OCI-LY7 (cell line): Measurements from ENCODE around the gene ANKRD27.

Experiments
- CTCF ChIP-seq: fragments of 200-600 bp; sonication (generic); conservative IDR thresholded peaks from 2 replicates; pipeline ENCODE4 v1.5.1; 2014; ENCODE audit warnings: mild to moderate bottlenecking, antibody characterized with exemption, low read length, moderate library complexity, mixed read lengths
- EZH2phosphoT487 ChIP-seq: fragments of 200-600 bp; sonication (generic); IDR thresholded peaks from 2 replicates; pipeline ENCODE4 v1.6.1; 2018; ENCODE audit warnings: low read depth, borderline replicate concordance, mild to moderate bottlenecking, mixed run types, antibody characterized with exemption, low read length, moderate library complexity, mixed read lengths

GRCh38 chr19:32566246-32566830 lies 108.6 kb downstream of the ANKRD27 start:
- TF ChIP-seq CTCF: no peak
- no peak for TF ChIP-seq EZH2phosphoT487
